GM19023 (cell line): ENCODE data around the gene CBS.
"Not testable (repeated sequence)": the region's sequence is repeated elsewhere in the genome, so short reads cannot be mapped to it uniquely, and the experiment has no call there.

Experiments used
- ATAC-seq: cut with Tn5 transposase; IDR thresholded peaks from one replicate; pipeline ENCODE4 v1.9.1; 2021; ENCODE audit warnings: mild to moderate bottlenecking, moderate library complexity; ENCODE audit not compliant: unreplicated experiment

Gene CBS

GRCh38 chr21:43069682-43070081 lies 6.0 kb downstream of the CBS start:
- ATAC-seq: not testable (repeated sequence)

- ATAC-seq: not testable (repeated sequence)
Measured at GRCh38 chr21:43068065-43068464, 7.6 kb downstream of the CBS start.

GRCh38 chr21:43066690-43067089 lies 8.9 kb downstream of the CBS start:
- ATAC-seq: not testable (repeated sequence)

- not testable (repeated sequence) for ATAC-seq
Measured at GRCh38 chr21:43065991-43066390, 9.6 kb downstream of the CBS start.

- ATAC-seq: not testable (repeated sequence)
Measured at GRCh38 chr21:43064265-43064917, 11.2 kb downstream of the CBS start.

- ATAC-seq: not testable (repeated sequence)
Measured at GRCh38 chr21:43062955-43063664, 12.5 kb downstream of the CBS start.

GRCh38 chr21:43053112-43053511 lies 22.5 kb downstream of the CBS start:
- not testable (repeated sequence) for ATAC-seq

- ATAC-seq: not testable (repeated sequence)
Measured at GRCh38 chr21:43045876-43046821, 29.5 kb downstream of the CBS start.

GRCh38 chr21:43045165-43045875 lies 30.3 kb downstream of the CBS start:
- ATAC-seq: not testable (repeated sequence)

- not testable (repeated sequence) for ATAC-seq
Measured at GRCh38 chr21:43044547-43044946, 31.1 kb downstream of the CBS start.

- not testable (repeated sequence) for ATAC-seq
Measured at GRCh38 chr21:43043291-43043690, 32.3 kb downstream of the CBS start.

- ATAC-seq: not testable (repeated sequence)
Measured at GRCh38 chr21:43042169-43042568, 33.5 kb downstream of the CBS start.

GRCh38 chr21:43038659-43039044 lies 37.0 kb downstream of the CBS start:
- not testable (repeated sequence) for ATAC-seq

GRCh38 chr21:43037918-43038658 lies 37.5 kb downstream of the CBS start:
- ATAC-seq: not testable (repeated sequence)

GRCh38 chr21:43036889-43037288 lies 38.7 kb downstream of the CBS start:
- not testable (repeated sequence) for ATAC-seq

- no peak for ATAC-seq
Measured at GRCh38 chr21:43034826-43035225, 40.8 kb downstream of the CBS start.

GRCh38 chr21:43034101-43034500 lies 41.5 kb downstream of the CBS start:
- no peak for ATAC-seq

GRCh38 chr21:43031121-43031619 lies 44.5 kb downstream of the CBS start:
- ATAC-seq: no peak

- no peak for ATAC-seq
Measured at GRCh38 chr21:43029785-43030184, 45.9 kb downstream of the CBS start.
